Embryonic facial prominence (tissue), 1 donor: ENCODE data around the gene UNC119.
"Not testable (repeated sequence)": the region's sequence is repeated elsewhere in the genome, so short reads cannot be mapped to it uniquely, and the experiment has no call there.

Source experiments
- DNase-seq: peaks from one replicate; pipeline ENCODE4 v3.0.0-alpha.2; 2016; ENCODE audit errors: extremely low spot score

Gene UNC119

GRCh38 chr17:28522281-28522680 lies 30.1 kb downstream of the UNC119 start:
- DNase-seq, result not testable (repeated sequence)

GRCh38 chr17:28521311-28522085 lies 30.9 kb downstream of the UNC119 start:
- no peak for DNase-seq

DNA sequence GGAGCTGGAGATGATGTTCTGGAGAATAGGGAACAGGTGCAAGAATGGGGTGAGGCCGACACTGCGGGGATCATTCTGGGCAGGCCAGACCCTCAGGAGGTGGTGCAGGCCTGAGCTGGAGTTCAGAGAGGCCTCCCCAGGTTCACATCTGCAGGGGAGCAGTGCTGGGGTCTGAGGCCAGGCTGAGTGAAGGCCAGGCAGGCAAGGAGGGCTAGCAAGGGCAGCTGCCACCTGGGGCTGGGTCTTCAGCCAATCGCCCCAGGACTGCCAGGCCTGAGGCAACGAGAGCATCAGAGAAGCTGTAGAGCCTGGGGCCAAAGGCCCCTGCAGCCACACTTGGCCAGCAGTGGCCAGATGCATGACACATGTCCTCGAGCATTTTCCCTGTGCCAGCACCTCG lies 31.7 kb downstream of the UNC119 start:
- DNase-seq, result no peak

DNA sequence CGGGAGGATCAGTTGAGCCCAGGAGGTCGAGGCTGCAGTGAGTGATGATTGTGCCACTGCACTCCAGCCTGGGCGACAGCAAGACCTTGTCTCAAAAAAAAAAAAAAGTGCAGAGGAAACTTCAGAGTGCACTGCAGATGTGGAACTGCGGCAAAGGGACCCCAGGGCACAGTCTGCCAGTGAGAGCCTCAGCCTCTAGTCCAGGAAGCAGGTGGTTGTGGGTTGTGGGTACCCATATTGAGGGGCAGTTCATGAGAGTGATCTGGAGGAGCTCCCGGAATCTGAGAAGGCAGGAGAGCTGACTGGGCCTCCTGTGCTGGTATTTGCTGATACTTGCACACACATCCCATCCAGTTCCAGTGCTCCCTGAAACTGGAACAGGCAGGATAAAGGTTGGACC lies 33.2 kb downstream of the UNC119 start:
- DNase-seq, result no peak

DNA sequence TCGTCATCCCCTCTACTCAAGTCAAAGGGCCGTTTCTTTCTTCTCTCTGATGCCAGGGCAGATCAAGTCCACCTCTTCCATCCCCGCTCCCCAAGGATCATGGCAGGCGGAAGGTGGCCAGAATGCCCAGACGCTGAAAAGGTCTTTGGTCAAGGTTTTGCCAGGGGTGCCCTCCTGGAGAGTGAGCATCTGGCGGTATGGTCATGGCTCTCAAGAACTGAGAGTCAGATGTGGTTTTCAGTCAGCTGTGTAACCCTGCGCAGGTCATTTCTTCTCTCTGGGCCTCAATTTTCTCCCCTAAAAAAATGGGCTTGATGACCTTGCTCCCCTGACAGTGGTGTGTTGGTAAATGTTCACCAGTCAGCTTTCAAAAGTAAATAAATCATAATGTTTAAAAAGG lies 33.8 kb downstream of the UNC119 start:
- DNase-seq, result no peak

GRCh38 chr17:28518132-28518531 lies 34.3 kb downstream of the UNC119 start:
- no peak for DNase-seq

DNA sequence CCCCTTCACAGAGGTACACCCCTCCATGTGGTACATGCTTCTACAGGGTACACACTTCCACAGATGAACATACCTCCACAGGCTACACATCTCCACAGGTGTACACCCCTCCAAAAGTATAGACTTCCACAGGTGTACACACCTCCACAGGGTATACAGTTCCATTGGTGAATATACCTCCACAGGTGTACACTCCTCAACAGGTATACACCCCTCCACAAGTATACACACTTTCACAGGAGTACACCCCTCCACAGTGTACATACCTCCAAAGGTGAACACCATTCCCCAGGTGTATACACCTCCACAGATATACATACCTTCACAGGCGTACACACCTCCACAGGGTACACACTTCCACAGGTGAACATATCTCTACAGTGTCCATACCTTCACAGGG lies 36.9 kb downstream of the UNC119 start:
- DNase-seq, result no peak

DNA sequence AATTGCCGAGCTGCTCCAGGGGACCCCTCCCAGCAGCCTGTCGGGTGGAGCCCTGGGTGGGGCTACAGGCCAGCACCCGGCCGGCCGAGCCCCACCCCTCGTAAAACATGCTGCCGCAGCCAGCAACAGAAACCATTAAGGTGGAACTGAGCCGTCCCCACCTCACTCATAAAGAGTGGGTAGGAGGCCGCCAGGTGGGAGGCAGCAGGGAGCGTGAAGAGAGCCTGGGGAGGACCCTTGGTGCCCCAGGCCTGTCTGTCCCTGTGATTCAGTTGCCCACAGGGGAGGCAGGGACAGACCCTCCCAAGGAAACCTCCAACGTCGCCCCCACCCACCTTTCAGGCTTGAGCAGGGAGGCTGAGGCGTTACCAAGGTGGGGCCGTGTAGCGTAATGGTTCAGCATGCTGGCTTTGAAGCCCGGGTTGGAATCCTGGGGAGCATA lies 37.8 kb downstream of the UNC119 start:
- no peak for DNase-seq

- DNase-seq, result no peak
Measured at GRCh38 chr17:28513476-28513875, 38.9 kb downstream of the UNC119 start.

DNA sequence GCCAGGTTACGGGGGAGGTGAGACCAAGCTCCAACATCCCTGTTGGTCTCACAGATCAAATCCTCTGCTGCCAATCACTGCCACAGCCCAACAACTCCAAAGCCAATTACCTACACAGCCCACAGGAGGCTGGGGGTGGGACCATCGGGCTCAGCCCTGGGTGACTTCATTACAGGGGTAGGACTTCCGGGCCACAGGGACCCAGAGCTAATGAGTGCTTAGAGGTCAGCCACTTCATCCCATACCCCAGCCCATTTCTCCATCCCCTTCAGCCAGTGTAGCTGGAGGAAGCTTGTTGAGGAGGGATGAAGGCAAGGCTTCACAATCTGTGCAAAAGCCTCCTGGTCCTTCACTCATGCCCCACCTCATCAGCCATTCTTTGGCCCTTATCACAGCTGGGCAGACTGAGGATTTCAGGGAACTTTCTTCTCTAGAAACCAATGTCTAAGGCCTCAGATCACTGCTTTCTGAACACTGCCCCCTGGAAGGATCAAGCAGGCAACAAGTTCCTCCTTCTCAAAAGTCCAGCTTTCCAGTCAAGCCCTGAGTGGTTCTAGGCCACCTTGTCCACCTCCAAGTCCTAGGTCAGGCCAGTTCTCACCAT lies 40.5 kb downstream of the UNC119 start:
- no peak for DNase-seq

GRCh38 chr17:28509789-28510188 lies 42.6 kb downstream of the UNC119 start:
- no peak for DNase-seq

DNA sequence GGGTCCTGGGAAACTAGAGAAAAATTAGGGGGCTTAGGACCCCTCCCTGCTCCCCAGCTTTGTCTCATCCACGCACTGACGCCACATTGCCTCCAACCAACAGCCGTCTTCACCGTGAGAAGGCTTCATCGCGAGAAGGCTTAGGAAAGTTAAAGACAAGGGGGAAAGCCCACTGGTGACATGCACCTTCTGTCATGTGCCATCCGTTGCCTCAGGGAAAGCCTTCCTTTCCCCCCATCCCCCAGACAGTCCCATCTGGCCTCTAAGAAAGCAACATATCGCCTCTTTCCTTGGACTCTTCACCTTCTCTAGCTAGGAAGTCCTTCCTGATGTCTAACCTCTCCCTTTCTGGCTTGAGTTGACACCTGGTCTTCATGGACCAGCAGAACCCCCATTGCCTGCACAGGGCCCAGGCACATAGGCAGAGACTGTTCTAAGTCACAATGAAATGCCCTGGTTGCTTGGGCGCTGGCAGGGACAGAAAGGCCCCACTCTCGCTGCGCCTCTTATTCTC lies 44.2 kb downstream of the UNC119 start:
- DNase-seq, result no peak

DNA sequence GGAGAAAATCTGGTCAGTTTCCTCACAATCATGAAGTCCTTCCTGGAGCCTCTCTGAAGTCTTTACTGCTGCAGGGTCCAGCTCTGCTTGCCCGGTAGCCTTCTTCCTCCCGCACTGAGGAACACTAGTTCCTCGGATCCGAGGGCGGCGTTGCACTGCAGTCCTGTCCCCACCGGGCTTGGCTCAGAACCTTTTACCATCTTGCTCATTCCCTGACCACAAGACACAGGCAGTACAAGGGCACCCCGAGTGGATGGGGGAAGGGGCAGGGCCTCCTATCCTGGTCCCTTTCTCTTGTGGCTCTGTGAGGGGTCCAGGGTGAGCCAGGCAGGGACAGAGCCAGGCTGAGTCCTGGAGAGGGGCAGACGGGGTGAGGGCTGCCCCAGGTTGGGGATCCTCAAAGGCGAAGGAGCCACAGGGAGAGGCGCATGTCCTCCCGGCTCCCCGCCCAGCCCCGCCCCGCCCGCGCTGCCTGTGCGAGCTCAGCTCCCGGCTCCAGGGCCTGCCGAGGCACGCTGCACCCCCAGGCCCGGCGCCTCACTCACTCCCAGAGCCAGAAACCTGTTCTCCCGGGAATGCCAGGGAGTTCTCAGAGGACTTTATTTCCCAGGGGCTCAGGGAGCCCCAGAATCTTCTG lies 44.7 kb downstream of the UNC119 start:
- DNase-seq, result no peak

DNA sequence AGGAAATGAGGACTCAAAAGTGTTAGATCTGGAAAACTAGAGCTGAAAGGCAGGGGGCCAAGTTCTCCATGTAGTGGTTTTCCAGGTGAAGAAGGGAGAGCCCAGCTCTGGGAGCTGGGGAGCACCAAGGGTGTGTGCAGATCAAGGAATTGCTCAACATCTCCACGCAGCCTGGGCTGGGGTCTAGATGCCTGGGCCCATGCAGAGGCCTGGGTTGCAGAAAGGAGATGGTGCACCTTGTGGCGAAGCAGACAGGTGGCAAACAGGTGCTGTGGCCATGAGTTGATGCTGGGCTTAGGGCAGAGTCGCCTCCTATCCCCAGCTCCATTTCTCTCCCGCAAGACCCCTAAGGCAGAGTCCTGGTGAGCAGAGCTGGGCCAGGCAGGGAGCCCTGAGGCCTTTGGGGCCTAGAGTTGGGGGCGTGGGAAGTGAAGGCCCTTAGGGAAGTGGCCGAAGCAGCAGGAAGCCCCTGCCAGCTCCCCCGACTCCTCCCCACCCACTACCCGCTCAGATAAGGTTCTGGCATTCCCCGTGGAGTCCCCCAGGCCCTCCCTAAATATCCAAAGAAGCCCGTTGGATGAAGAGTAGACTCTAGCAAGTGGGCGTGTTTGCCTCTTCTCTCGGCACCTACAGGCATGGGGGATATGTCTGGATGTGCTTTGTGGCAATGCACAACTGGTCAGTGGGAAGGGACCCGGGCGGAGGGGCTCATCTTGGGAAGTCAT lies 45.5 kb downstream of the UNC119 start:
- DNase-seq, result no peak

- no peak for DNase-seq
Measured at GRCh38 chr17:28505986-28506665, 46.3 kb downstream of the UNC119 start, which contains the start of gene FOXN1. Gene FOXN1 (plus strand): TSS chr17:28506348. CDS start chr17:28523970, 17,622 bp downstream.

DNA sequence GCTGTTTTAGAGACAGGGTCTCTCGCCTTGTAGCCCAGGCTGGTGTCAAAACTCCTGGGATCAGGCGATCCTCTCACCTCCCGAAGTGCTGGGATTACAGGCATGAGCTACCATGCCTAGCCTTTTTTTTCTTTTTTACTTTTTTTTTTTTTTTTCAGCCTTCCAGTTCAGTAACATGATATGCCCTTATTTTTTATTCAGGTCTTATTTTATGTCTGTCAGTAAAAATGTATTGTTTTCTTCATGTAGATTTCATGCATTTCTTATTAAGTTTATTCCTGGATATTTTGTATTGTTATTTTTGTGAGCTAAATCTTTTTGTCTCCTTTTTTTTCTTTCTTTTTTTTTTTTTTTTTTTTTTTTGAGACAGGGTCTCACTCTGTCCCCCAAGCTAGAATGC lies 49.0 kb downstream of the UNC119 start:
- no peak for DNase-seq

DNA sequence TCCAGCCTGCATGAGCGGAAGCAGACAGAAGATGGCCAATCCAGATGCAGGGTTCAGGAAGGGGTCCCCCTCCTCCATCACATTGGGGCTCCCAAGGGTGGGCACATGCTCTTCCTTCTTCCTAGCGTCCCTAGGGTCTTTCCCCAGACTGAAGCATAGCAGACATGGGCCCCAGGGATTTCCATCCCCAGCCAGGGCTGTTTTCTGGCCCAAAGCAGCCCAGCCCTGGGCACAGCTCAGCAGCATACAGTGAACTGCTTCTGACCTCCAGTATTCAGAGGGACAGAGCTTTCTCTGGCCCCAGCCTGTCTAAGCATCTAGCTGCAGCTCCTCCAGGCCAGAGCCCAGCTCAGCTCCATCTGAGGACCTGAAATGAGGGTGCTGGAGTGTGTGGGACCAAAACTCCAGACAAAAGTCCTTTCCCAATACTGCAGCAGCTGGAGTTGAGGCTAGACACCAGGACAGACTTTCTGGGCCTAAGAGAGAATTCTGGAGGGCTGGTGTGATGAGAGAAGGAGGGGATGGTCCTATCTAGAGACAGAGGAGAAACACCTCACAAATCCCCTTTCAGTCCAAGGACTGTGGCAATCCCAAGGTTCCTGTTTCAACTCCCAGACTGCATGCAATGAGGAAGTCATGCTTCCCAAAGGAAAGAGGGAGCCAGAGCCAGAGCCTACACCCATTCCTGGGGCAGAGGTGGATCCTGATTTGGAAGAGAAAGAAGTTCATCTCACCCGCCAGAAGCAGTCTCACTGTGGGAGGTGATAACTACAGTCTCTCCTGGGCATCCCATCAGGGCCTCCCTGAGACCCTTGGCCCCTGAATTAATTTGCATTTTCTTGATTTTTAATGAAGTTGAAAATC lies 50.8 kb downstream of the UNC119 start:
- no peak for DNase-seq

DNA sequence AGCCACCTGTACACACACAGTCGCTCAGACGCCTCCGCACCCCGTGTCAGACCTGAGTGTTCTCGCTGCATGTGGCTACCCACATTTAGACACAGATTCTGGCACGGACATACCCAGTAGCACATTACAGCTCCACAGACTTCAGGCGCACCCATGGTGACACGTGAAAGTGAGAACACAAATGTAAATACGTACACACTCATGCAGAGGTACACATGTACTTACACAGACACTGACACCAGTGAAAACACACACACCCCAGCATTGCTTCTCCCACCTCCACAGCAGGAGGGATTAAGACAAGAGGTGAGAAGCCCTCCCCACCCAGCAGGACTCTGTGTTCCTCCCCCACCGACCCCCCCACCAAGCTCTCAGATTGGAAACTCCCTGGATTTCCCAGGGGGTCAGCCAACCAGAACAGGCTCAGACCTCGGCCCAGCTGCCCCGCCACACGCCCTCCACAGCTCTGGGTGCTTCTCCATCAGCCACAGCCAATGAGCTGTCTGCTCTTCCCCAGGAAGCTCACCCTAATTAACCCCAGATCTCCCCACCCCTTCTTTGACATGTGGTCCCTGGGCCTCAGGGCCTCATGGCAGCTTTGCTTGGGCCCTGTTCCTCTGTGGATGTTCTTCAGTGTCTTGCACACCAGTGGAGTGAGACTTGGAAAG lies 51.6 kb downstream of the UNC119 start:
- no peak for DNase-seq

- no peak for DNase-seq
Measured at GRCh38 chr17:28499684-28500357, 52.6 kb downstream of the UNC119 start.

- DNase-seq, result no peak
Measured at GRCh38 chr17:28499364-28499664, 53.1 kb downstream of the UNC119 start.
